ENCODE results near the gene HACE1.

HACE1 gene

GRCh38 chr6:104795363-104795762 is 64.4 kb downstream of the HACE1 start:
- Histone ChIP-seq H3K9me3 (ENCODE audit: severe bottlenecking) (no peaks in the 10 kb centered on the region), H3K27me3 (ENCODE audit: insufficient read depth, low read depth, severe bottlenecking) (no peaks in the 10 kb centered on the region), H3K27ac (no peak overlapping the region), H3K36me3 (peaks cover 17% of the 10 kb centered on the region), H3K4me3 (ENCODE audit: low read depth, low read length) (no peak overlapping the region)
- TF ChIP-seq CTCF (IDR thresholded peaks at IDR 0.05; ENCODE audit: low read depth, low read length) = no peak
- no peak for DNase-seq

GRCh38 chr6:104789770-104790190 is 69.9 kb downstream of the HACE1 start:
- DNase-seq = no peak
- H3K4me3 ChIP-seq (ENCODE audit: low read depth, low read length) = no peak overlapping the region
- H3K27me3 ChIP-seq (ENCODE audit: insufficient read depth, low read depth, severe bottlenecking) = no peaks in the 10 kb centered on the region

GRCh38 chr6:104788400-104788799 is 71.3 kb downstream of the HACE1 start:
- H3K27ac ChIP-seq = no peak overlapping the region
- no peak for DNase-seq
- no peak for TF ChIP-seq CTCF (IDR thresholded peaks at IDR 0.05; ENCODE audit: low read depth, low read length)
- H3K4me3 ChIP-seq (ENCODE audit: low read depth, low read length) = no peak overlapping the region
- no peaks in the 10 kb centered on the region for H3K27me3 ChIP-seq (ENCODE audit: insufficient read depth, low read depth, severe bottlenecking)
- H3K9me3 ChIP-seq (ENCODE audit: severe bottlenecking) = no peaks in the 10 kb centered on the region
- peaks cover 14% of the 10 kb centered on the region for H3K36me3 ChIP-seq

More at GRCh38 chr6:104789770-104790190, 69.9 kb downstream of the HACE1 start:
- no peaks in the 10 kb centered on the region for H3K9me3 ChIP-seq (ENCODE audit: severe bottlenecking)
- TF ChIP-seq CTCF (IDR thresholded peaks at IDR 0.05; ENCODE audit: low read depth, low read length) = 0 out of 2 replicates have a peak, but pooled peaks have one; percentile 8
- no peak overlapping the region for H3K27ac ChIP-seq
- peaks cover 16% of the 10 kb centered on the region for H3K36me3 ChIP-seq

GRCh38 chr6:104787305-104787704 is 72.4 kb downstream of the HACE1 start:
- Histone ChIP-seq H3K36me3 (peaks cover 14% of the 10 kb centered on the region), H3K9me3 (ENCODE audit: severe bottlenecking) (no peaks in the 10 kb centered on the region), H3K4me3 (ENCODE audit: low read depth, low read length) (no peak overlapping the region), H3K27me3 (ENCODE audit: insufficient read depth, low read depth, severe bottlenecking) (no peaks in the 10 kb centered on the region), H3K27ac (no peak overlapping the region)
- DNase-seq = no peak
- no peak for TF ChIP-seq CTCF (IDR thresholded peaks at IDR 0.05; ENCODE audit: low read depth, low read length)

GRCh38 chr6:104784884-104785283 is 74.8 kb downstream of the HACE1 start:
- H3K36me3 ChIP-seq = peaks cover 11% of the 10 kb centered on the region
- no peak overlapping the region for H3K4me3 ChIP-seq (ENCODE audit: low read depth, low read length)
- H3K9me3 ChIP-seq (ENCODE audit: severe bottlenecking) = no peaks in the 10 kb centered on the region
- no peaks in the 10 kb centered on the region for H3K27me3 ChIP-seq (ENCODE audit: insufficient read depth, low read depth, severe bottlenecking)
- no peak overlapping the region for H3K27ac ChIP-seq
- TF ChIP-seq CTCF (IDR thresholded peaks at IDR 0.05; ENCODE audit: low read depth, low read length) = no peak
- no peak for DNase-seq

- H3K9me3 ChIP-seq (ENCODE audit: severe bottlenecking) = no peaks in the 10 kb centered on the region
- no peak overlapping the region for H3K4me3 ChIP-seq (ENCODE audit: low read depth, low read length)
- H3K27me3 ChIP-seq (ENCODE audit: insufficient read depth, low read depth, severe bottlenecking) = no peaks in the 10 kb centered on the region
- H3K27ac ChIP-seq = no peak overlapping the region
- DNase-seq = no peak
- no peak for TF ChIP-seq CTCF (IDR thresholded peaks at IDR 0.05; ENCODE audit: low read depth, low read length)
- H3K36me3 ChIP-seq = peaks cover 7% of the 10 kb centered on the region
Observed at GRCh38 chr6:104771258-104771832, 88.4 kb downstream of the HACE1 start.

Data from WERI-Rb-1 (cell line).